ENCODE results near the gene ACBD5.
A peak's percentile ranks its signal among the peaks of the same experiment; 100 is the strongest.
"Not testable (repeated sequence)": the region's sequence is repeated elsewhere in the genome, so short reads cannot be mapped to it uniquely, and the experiment has no call there.

The ACBD5 gene, protein sequence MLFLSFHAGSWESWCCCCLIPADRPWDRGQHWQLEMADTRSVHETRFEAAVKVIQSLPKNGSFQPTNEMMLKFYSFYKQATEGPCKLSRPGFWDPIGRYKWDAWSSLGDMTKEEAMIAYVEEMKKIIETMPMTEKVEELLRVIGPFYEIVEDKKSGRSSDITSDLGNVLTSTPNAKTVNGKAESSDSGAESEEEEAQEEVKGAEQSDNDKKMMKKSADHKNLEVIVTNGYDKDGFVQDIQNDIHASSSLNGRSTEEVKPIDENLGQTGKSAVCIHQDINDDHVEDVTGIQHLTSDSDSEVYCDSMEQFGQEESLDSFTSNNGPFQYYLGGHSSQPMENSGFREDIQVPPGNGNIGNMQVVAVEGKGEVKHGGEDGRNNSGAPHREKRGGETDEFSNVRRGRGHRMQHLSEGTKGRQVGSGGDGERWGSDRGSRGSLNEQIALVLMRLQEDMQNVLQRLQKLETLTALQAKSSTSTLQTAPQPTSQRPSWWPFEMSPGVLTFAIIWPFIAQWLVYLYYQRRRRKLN

DNA sequence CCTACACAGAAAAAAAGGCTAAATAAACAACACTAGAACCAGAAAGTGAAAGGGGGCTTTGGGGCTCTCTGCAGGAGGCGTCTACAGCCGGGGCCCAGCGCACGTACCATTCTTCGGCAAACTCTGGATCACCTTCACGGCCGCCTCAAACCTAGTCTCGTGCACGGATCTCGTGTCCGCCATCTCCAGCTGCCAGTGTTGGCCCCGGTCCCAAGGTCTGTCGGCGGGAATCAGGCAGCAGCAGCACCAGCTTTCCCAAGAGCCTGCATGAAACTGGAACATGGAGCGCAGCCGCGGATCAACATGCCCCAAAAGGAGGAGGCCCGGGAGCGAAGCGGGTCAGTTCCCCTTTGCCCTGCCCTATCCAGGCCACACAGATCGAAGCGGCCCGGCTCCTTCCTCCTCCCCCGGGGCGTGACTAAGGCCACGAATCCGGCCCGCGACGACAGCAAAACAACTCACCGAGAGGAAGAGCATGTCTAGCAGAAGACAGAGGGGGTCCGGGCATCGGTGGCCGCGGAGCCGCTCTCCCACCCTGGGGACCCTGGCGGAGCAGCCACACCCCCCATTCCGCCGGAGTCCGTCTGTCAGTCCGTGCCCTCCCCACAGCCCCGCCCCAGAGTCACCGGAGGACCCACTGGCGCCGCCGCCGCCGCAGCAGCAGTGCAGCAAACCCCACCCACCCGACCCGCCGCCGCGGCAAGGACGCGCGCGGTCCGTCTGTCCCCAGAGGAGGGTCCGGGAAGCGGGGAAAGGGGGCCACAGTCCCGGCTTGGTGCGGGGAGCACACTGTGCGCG is at the start of gene ACBD5:
Gene ACBD5 (minus strand): TSS at position 586 of the 798 bp plus-strand sequence. CDS start 109 bp downstream, at position 477.
- peak; percentile 95 for DNase-seq (ENCODE audit: low spot score)

DNA sequence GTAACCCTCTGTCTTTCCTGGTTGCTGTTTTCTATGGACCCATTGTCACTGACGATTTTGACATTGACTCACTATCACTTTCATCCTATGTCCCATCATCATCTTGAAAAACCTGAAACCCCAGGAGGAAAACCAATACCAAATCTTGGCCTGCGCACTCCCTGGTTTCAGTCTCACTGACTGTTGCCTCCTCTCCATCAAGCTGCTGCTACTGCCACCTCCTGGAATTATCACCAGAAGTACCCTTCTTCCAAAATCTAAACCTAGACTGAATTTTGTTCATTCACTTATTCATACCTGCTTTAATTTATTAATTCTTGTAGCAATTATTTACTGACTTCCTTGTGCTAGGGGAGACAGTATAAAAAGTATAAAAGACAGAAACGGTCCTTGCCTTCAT is 44.5 kb upstream of the ACBD5 start:
- peak; percentile 25 for DNase-seq (ENCODE audit: low spot score)

- no peak for DNase-seq (ENCODE audit: low spot score)
Observed at GRCh38 chr10:27276581-27276980, 36.0 kb upstream of the ACBD5 start.

DNA sequence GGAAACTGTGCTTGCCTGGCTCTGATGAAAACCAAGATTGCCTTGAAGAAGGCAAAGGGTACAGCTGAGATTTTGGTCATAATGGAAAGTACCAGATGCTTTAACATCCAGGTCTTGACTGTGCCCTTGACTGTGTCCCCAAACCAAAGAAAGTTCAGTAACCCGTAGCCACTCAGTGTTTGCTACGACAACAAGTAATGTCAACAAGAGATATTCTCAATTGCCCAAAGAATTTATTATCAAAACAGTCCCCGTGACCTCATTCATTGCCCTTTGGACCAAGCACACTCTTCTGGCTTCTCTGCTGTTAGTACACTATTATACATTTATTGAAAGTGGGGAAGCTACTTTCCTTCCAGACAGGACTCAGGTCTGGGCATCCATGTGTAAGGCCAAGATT is 25.4 kb upstream of the ACBD5 start:
- not testable (repeated sequence) for DNase-seq (ENCODE audit: low spot score)

DNA sequence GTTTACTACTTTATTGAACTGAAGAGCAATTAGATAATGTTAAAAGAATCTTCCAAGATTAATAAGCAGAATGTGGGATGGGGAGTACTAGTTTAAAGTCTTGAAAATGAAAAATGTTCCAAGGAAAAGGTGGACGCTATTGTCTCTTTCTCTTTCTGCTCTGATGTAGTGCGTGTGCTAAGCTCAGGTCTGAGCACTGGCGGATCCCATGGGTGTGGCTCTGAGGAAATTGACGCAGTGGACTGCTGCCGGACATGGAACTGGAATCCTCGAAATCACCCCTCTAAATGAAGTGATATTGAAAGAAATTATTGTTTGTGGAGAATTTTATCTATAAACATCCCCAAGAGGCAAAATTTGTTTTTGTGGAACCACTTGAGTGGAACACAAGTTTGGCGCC is 22.2 kb upstream of the ACBD5 start:
- DNase-seq (ENCODE audit: low spot score): not testable (repeated sequence)

GRCh38 chr10:27258838-27259812 is 18.5 kb upstream of the ACBD5 start:
- no peak for DNase-seq (ENCODE audit: low spot score)

DNA sequence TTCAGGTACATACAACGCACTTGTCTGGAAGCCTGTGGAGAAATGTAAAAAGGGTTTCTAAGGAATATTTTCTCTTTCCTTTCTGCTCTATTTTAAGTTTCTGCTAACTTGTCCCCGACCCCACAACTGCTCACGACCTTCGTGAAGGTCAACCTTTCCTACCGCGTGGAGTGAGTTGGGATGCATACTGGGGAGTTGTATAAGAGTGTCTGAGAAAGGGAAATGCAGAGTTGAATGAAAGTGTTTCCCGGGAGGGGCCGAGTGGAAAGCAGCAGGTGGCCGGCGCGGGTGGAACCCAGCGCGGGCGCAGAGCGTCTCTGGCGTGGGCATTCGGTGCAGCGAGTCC is 17.9 kb upstream of the ACBD5 start:
- DNase-seq (ENCODE audit: low spot score): no peak

- DNase-seq (ENCODE audit: low spot score): no peak
Observed at GRCh38 chr10:27256299-27257189, 15.9 kb upstream of the ACBD5 start.

GRCh38 chr10:27253576-27253975 is 13.0 kb upstream of the ACBD5 start:
- DNase-seq (ENCODE audit: low spot score): no peak

DNA sequence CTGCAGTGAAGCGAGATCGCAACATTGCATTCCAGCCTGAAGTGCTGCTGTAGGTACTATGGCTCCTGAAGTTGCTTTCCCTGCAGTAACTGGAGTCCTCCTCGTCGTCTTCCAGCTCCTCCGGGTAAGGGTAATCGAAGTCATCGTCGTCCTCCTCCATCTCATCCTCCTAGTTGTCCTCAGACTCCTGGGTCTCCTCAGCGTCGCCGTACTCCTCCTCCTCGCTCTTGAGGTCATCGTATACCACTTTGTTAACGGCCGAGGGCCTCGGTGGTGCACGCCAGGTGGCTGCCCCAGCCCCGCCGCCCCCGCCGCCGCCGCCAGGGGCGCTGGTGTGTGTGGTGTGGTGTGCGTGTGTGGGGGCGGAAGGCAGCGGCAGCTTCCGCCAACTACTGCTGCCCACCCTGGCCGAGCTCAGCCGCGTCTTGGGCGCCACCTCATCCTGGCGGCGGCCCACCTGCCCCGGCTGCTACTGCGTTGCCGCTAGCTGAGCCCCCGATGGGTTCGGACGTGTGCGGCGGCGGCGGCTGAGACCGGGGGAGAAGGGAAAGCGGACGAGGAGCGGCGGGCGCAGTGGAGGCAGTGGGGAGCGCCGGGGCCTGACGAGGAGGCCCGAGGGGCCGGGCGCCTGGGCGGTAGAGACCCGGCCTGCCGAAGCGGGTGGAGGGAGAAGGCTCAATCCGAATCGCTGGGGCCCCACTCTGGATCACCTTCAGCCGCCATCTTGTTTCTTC is 11.8 kb upstream of the ACBD5 start:
- no peak for DNase-seq (ENCODE audit: low spot score)

GRCh38 chr10:27251554-27251953 is 11.0 kb upstream of the ACBD5 start:
- DNase-seq (ENCODE audit: low spot score): no peak

GRCh38 chr10:27248215-27248614 is 7.6 kb upstream of the ACBD5 start:
- no peak for DNase-seq (ENCODE audit: low spot score)

- DNase-seq (ENCODE audit: low spot score): no peak
Observed at GRCh38 chr10:27247441-27247840, 6.8 kb upstream of the ACBD5 start.

GRCh38 chr10:27247006-27247405 is 6.4 kb upstream of the ACBD5 start:
- DNase-seq (ENCODE audit: low spot score): no peak

GRCh38 chr10:27245836-27246235 is 5.2 kb upstream of the ACBD5 start:
- no peak for DNase-seq (ENCODE audit: low spot score)

- DNase-seq (ENCODE audit: low spot score): peak; percentile 35
Observed at GRCh38 chr10:27244976-27245375, 4.4 kb upstream of the ACBD5 start.

DNA sequence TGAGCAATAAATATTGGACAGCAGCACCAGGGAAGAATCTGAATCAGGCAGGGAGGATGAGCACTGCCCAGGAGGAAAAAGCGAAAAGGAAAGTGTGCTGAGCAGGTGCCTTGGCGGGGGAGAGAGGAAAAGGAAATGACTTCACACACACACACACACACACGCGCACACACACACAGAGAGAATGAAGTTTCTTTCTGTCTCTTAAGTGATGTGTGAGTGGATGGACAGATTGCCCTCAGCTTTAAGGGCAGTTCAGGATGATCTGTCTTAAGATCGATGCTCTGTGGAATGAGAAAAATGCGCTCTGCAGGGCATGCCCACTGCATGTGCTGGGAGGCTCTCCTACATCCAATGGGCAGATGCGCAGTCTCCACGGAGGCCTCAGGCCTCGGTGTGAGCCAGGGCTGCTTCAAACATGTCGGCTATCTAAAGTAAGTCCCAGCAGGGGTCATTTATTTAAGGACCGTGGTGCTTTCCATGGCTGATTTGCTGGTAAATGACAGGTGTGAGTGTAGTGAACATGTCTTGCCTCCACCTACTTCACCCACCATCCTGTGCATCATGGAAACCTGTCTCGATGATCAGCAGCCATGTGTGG is 2.5 kb upstream of the ACBD5 start:
- peak; percentile 92 for DNase-seq (ENCODE audit: low spot score)

DNA sequence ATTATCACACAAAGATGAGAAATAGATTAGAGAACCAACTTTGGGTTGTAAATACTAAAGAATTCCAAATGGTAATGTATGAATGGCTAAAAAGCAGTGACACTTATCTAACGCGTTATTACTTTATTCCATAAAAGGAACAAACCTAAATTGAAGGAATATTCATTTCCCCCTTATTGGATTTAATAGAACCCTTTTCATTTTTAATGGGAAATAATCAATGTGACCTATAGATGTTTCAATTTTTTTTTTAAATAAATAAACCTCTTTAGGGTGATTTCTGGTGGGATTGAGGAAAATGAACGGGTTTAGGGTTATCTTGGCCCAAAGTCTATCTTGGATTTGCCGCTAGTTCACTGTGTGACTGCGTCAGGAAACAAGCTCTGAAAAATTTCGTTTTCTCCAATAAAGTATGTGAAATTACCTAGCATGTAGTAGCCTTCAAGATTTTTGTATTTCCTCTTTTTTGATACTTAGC is 1.9 kb upstream of the ACBD5 start:
- DNase-seq (ENCODE audit: low spot score): no peak

GRCh38 chr10:27241652-27242472 is 1.3 kb upstream of the ACBD5 start:
- peak; percentile 97 for DNase-seq (ENCODE audit: low spot score)
